Measurements from ENCODE around the gene UTP11. TPM values are rescaled to one million over a fixed set of nuclear protein-coding genes. Genes with fewer than 3 reads are reported as not detected.

UTP11 gene
- polyA plus RNA-seq, 3 donors = 37.1 to 44.5 (median 42.3) TPM

Other genes starting within 250 kb of the UTP11 start
- gene EPHA10, start 247.6 kb upstream of the UTP11 start, polyA plus RNA-seq (ENCODE audit: insufficient read length in 3 of 3) = under 1 TPM; 0.10 to 0.36 (median 0.14) TPM
- 1 to 10 TPM; 2.8 to 4.7 (median 3.8) TPM for gene MANEAL, start 218.9 kb upstream of the UTP11 start, polyA plus RNA-seq (ENCODE audit: insufficient read length in 3 of 3)
- gene C1orf122, start 204.9 kb upstream of the UTP11 start, polyA plus RNA-seq (ENCODE audit: insufficient read length in 3 of 3) = 10 to 100 TPM; 19.3 to 32.5 (median 30.8) TPM
- gene YRDC, start 204.5 kb upstream of the UTP11 start, polyA plus RNA-seq (ENCODE audit: insufficient read length in 3 of 3) = 10 to 100 TPM; 11.8 to 14.8 (median 12.6) TPM
- gene MTF1, start 153.1 kb upstream of the UTP11 start, polyA plus RNA-seq (ENCODE audit: insufficient read length in 3 of 3) = 1 to 10 TPM; 7.8 to 9.4 (median 8.9) TPM
- 10 to 100 TPM; 16.4 to 20.3 (median 17.9) TPM for gene INPP5B, start 65.7 kb upstream of the UTP11 start, polyA plus RNA-seq (ENCODE audit: insufficient read length in 3 of 3)
- 100 to 1,000 TPM in 2 of 3 donors, 10 to 100 TPM in 1; 90.5 to 111 (median 108) TPM for gene SF3A3, start 22.7 kb upstream of the UTP11 start, polyA plus RNA-seq (ENCODE audit: insufficient read length in 3 of 3)
- 10 to 100 TPM; 17.3 to 21.2 (median 18.9) TPM for gene FHL3, start 7.2 kb upstream of the UTP11 start, polyA plus RNA-seq (ENCODE audit: insufficient read length in 3 of 3)
- gene POU3F1, start 34.1 kb downstream of the UTP11 start, polyA plus RNA-seq (ENCODE audit: insufficient read length in 3 of 3) = 1 to 10 TPM in 1 of 3 donors, under 1 TPM in 2; 0.79 to 1.7 (median 0.91) TPM

Data from renal cortex interstitium (tissue), 3 donors.